Bone marrow (tissue), 2 donors: ENCODE data around the gene TPP1.

Source experiments
- DNase-seq, 2 donors: peaks; one replicate each; lab custom pipeline; 2025; lab: John Stamatoyannopoulos, UW

TPP1 gene

GRCh38 chr11:6627762-6628241 lies 8.6 kb upstream of the TPP1 start:
- DNase-seq: peak in 1 of 2 donors; percentile 37

GRCh38 chr11:6626971-6627761 lies 7.9 kb upstream of the TPP1 start:
- no peak for DNase-seq

GRCh38 chr11:6625832-6626420 lies 6.7 kb upstream of the TPP1 start:
- DNase-seq: no peak

- no peak for DNase-seq
These were observed 6.1 kb upstream of the TPP1 start for GRCh38 chr11:6625156-6625831.

- no peak for DNase-seq
These were observed 4.5 kb upstream of the TPP1 start for GRCh38 chr11:6623391-6624363.

- DNase-seq: no peak
These were observed 3.3 kb upstream of the TPP1 start for GRCh38 chr11:6622261-6623171.

- DNase-seq: no peak
These were observed 2.5 kb upstream of the TPP1 start for GRCh38 chr11:6621711-6622211.

- no peak for DNase-seq
These were observed 1.4 kb upstream of the TPP1 start for GRCh38 chr11:6620636-6621035.

GRCh38 chr11:6618117-6619003 lies 862 bp downstream of the TPP1 start:
- DNase-seq: peak; percentile 30 to 85

GRCh38 chr11:6617315-6617781 lies 1.9 kb downstream of the TPP1 start:
- DNase-seq: peak in 1 of 2 donors; percentile 15

GRCh38 chr11:6616596-6617250 lies 2.5 kb downstream of the TPP1 start:
- DNase-seq: no peak

- DNase-seq: no peak
These were observed 3.2 kb downstream of the TPP1 start for GRCh38 chr11:6615882-6616585.

GRCh38 chr11:6615046-6615445 lies 4.2 kb downstream of the TPP1 start:
- no peak for DNase-seq

GRCh38 chr11:6614446-6614845 lies 4.8 kb downstream of the TPP1 start:
- no peak for DNase-seq

GRCh38 chr11:6613496-6613895 lies 5.7 kb downstream of the TPP1 start:
- no peak for DNase-seq

- DNase-seq: peak; percentile 79 to 94
These were observed 6.8 kb downstream of the TPP1 start, which contains the start of gene TAF10 for GRCh38 chr11:6612213-6613041. Gene TAF10, minus strand, starts transcription at chr11:6612216. Its CDS starts 27 bp downstream, at chr11:6612189.

- DNase-seq: peak in 1 of 2 donors; percentile 50
These were observed 7.3 kb downstream of the TPP1 start for GRCh38 chr11:6611963-6612212.
